Occipital lobe (tissue), 2 donors: ENCODE measurements around the gene NCK2. TPM values are rescaled to one million over a fixed set of nuclear protein-coding genes. Genes with fewer than 3 reads are reported as not detected.
A peak's percentile ranks its signal among the peaks of the same experiment; 100 is the strongest.

Experiments
- DNase-seq: peaks from one replicate; lab custom pipeline; 2025; lab: John Stamatoyannopoulos, UW
- total RNA-seq: library from RNA; depleted of rRNA; stranded (reverse); fragments of >200 nt; gene quantifications from one replicate; pipeline ENCODE4 v1.2.3, GENCODE V29; 2014

Gene NCK2
- total RNA-seq, 1 donor from 2014 or later = 86.1 TPM

DNA sequence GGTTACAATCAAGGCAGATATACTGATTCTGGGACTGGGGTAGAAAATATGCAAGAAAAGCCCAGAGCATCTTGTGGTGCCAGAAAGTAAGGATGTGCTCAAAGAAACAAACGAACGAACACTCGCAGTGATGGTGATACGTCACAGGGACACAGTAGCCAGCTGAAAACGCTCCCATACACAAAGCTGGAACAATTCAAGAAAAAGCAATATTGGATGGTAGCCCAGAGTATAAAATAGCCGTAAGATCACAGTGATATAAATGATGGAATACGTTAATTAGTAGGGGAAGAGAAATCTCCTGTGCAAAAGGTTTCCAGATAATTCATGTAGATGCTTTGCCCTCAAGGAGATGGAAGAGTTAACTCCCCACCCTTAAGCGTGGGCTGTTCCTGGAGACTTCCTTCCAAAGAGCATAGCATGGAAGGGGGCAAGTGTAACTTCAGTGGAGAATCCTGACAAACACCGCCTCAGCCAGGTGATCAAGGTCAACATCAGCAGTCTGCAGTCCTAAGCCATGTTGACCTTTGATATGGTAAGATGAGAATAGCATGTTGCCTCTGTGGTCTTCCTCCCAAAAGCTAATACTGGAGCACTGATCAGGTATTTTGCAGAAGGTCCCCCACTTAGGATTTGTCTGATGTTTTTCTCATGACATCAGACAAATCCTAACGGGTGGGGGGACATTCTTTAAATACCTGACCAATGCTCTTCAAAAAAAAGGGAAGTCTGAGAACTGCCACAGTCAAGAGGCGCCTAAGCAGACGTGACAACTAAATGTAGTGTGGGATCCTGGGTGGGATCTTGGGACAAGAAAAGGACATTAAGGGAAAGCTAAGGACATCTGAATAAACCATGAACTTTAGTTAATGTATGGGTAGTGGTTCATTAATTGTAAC lies 99.0 kb downstream of the NCK2 start:
- no peak for DNase-seq

DNA sequence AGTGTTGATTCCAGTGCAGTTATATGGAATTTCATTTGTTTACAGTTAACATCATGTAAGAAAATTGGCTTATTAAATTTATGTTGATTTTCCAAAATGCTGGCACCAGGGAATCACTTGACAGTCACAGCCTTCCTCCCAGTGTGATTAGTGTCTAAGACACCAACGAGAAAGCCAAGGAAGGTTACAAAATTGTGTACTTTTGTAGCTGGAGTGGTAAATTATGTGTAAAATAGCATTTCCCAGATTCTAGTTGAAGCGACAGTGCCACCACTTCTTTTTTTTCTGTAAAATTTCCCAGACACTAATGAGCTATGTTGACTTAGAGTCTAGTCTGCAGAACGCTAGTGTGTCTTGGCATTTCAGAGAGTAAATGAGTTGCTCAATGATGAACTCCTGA lies 101.3 kb downstream of the NCK2 start:
- DNase-seq = no peak

DNA sequence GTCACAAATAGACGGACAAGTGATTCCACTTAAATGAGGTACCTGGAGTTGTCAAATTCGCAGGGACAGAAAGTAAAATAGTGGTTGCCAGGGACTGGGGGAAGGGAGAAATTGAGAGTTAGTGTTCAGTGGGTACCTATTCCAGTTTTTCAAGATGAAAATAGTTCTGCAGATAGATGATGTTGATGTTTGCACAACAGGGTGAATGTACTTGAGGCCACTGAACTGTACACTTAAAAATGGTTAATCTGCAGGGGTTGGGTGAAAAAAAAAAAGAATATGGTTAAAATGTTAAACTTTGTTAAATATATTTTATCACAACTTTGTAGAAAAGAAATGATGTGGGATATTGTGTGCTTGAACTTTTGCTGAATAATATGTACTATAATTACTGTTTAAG lies 102.3 kb downstream of the NCK2 start:
- DNase-seq = no peak

DNA sequence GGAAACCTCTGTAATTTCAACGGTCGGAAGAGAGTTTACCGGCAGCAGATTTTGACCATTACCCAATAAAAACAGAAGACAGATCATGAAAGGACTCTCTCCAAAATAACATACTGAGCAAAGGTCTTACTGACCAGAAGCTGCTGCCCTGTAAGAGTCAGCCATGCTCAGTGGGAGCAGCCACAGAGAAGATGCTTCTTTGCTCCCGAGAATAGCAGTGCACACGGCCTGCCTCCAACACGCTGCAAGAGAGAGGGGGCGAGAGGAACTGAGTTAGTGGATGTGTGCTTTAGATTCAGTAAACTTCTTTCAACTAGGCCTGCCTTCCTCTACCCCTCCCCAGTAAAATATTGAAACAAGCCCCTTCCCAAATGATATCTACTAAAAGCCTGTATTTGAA lies 103.7 kb downstream of the NCK2 start:
- no peak for DNase-seq

DNA sequence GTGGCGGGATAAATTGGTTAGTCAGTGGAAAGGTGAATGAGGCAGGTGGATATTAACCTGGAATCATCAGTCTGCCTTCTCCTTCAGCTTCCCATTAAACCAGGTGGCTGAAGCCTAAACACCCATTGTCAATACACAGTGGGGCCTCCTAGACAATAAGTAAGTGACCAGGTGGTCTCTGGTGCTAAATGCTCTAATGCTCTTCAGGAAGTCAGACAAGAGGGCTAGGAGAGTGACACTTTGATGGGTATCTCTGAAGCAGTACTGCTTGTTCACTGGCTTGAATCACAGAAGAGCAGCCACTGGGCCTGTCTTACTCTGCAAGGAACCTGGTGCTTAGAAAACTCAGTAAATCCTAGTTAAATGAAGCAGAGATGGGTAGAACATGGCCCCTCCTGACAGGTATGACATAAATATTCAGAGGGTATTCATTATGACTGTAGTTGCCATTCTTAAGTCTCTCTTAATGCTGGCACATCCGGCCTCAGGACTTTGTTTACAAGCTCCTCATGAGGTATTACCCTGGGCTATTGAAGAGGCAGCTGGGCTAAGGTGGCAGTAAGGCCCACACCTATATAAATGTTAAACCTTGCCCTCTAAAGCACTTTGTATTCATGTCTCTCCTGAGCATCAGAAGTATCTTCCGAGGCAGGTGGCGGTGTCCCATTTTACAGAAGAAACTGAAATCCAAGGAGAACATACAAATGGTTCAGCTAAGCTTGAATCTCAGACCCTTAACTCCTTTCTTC lies 104.9 kb downstream of the NCK2 start:
- DNase-seq = no peak

DNA sequence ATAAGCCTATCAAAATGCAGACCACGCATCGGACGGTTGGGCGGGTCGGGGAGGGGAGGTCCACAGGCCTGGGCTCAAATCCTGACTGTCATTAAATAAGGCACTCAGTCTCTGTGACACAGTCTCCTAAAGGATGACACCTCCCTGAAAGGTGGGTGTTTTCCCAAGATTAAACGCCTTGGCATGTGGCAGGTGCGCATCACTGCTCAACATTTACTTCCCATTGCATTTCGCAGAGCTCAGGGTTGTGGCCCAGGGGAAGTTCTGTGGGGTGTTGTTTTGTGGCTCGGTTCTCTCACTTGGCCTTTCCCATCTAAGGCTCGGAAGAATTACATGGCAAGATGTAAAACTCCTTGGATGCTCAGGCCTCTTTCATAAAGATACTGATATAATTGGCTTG lies 107.4 kb downstream of the NCK2 start:
- no peak for DNase-seq

DNA sequence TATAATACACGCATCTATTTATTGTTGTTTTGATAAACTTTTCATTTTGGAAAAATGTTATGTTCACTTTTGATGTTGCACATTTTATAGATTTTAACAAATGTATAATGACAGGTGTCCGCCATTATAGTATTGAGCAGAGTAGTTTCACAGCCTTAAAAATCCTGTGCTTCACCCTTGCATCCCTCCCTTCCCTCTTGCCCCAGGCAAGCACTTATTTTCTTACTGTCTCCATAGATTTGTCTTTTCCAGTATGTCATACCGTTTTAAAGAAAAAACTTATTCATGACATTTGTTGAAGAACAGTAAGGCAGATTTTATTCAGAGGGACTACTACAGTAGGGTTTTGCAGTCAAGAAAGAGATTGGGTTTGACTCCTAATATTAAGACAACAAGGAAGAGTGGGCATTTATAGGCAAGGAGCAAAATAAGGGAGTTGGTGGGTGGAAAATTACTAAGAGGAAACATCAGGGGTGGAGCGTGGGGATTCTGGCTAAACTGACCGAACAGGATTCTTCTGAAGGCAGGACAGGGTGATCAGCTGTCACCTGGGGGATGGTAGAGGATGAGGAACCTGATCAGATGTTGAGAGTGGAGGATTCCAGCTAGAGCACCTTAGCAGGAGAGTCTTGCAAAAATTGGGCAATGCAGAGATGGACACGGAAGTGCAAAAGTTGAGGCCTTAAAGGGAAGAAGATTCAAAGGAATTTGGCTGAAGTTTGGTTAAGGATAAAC lies 108.8 kb downstream of the NCK2 start:
- no peak for DNase-seq

DNA sequence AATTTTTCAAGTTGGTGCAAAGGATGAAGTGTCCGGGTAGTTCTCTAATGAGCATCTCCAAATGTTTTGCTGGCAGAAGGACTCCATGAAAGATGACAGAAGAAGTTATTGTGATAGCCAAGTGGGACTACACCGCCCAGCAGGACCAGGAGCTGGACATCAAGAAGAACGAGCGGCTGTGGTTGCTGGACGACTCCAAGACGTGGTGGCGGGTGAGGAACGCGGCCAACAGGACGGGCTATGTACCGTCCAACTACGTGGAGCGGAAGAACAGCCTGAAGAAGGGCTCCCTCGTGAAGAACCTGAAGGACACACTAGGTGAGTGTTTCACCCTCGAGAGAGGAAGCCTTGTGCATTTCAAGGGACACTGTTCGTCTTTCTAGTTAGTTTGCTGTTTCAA lies 110.3 kb downstream of the NCK2 start:
- DNase-seq = no peak

DNA sequence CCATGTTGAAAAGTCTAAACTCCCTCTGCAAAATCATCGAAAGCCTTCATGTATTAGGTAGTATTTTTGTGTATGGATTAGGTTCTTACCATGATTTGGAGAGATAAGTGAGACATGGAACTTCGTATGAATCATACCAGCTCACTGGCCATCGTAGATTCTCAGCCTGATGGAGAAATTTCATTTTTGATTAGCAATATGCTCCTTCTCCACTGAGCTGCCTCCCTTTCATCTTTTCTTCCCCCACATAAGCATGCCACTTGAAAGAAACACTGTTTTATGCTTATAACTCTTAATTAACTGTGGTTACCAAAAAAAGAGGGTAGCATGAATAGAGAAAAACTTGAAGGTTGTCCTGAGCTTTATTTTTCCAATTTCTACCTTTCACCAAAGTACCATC lies 111.9 kb downstream of the NCK2 start:
- no peak for DNase-seq

DNA sequence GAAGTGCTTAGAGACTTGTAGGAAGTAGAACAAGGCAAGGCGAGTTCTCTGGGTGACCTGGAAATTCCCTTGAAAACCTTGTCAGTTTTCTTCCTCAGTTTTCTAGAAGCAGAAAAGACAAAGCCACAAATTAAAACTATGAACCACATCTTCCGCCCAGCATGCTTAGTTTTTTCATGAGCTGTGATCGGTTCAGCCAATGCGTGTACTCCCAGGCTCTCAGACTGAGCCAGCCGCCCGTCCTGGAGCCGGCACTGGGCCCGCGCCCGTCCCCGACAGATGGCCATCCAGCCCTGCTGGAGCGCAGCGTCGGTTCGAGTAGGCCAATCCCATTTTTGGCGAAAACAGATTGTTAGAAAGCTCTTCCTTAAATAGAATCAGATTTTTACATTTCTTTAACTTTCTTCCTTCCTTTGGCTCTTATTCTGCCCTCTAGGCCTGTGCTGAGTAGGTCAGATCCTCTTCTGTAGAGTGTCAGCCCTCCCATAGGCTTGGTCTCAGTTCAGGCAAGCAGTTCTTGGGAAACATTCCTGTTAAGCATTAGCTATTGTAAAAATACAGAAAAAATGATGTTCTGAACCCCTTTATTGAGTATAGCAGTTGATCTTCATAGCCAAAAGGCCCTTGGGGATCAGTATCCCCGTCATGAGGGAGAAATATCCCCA lies 112.5 kb downstream of the NCK2 start:
- peak; percentile 42 for DNase-seq

DNA sequence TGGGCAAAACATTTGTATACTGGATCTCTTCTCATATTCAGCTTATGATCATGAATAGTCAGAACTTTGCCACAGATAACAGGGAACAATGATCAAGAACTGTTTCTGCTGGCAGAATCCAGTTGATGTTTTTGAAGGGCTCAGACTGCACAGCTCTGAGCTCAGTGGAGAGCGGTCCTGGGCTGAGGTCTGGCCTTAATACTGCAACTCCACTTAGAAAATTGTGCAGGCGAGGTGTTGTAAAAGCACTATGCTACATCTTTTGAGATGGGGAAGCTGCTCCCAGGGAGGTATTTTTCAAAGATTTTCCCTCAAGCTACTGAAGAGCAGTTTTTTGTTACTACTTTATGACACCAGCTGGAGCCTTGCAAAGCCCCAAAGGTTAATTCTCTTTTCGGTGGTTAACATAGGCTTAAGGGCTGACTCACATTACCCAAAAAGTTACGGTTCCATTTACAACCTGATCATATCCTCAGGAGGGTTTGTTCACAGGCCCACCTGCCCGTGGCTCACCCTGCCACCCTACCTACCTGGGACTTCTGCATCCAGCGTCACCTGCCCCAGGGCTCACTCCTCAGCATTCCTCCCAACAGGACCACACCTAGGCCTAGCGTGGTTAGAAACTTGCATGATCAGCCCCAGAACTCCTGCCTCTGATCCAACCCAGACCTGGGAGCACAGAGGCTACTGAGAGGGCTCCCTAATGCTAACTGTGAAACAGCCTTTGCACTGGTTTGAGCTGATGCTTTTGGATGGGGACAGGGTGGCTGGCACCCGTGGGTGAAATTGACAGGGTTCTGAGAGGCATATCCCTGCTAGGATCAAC lies 114.4 kb downstream of the NCK2 start:
- no peak for DNase-seq

DNA sequence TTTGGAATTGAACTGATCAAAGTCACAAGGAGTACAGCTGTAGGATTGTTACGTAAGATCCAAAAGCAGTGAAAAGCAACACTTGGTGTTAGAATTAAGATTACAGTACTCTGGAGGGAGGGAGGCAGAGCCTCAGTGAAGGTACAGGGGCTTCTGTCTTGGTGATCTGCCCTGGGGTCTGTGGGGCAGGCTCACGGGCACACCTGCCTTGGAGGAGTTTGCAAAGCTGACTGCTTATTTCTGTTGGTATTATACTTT lies 114.9 kb downstream of the NCK2 start:
- DNase-seq = no peak

DNA sequence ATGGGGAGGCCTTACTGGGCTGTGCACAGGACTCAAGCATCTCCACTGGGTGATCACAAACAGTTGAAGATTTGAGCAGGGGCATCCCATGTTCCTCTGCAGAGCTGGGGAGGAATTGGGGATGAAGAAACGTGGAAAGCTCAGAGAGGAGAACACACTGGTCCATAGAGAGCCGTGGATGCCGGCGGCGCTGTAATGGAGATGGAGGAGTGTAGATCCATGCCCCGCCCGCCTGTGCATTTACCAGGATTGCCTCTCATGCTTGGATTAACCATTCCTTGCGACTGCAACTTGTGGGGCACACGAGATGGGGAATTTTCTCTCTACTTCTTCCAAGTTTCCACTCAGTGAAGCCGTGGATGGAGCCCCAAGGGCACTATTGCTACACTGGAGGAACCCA lies 115.9 kb downstream of the NCK2 start:
- no peak for DNase-seq

DNA sequence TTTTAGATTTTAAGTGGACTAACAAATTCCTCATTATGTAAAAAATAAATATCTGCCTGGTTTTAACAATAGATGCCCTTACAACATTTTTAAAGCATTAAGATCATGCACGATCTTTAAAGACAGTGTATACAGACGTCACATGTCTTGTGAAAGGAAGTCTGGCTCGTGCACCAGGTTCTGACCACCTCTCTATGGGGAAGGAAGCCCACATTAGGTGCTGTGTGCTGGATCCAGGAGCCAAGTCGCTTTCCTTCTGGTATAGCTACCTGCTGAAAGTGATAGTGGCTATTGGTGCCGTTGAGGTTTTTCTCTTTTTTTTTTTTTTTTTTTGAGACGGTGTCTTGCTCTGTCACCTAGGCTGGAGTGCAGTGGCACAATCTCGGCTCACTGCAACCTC lies 116.5 kb downstream of the NCK2 start:
- no peak for DNase-seq

DNA sequence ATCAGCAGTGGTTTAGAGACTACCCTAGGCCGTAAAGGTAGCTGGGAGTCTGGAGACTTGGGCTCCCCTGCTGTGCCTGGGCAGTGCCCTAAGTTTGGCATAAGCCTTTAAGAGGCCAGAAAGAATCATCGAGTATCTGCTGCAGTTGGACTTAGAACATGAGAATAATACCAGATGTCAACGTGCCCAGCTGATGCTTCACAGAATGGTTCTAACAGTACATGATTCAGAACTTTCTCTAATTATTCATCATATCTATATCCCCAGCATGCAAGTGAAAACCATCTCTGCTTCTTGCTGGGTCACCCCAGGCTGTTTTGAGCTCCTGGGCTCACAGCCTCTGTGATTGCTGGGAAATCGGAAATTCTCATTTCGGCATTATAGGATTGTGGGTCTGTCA lies 118.1 kb downstream of the NCK2 start:
- DNase-seq = no peak

DNA sequence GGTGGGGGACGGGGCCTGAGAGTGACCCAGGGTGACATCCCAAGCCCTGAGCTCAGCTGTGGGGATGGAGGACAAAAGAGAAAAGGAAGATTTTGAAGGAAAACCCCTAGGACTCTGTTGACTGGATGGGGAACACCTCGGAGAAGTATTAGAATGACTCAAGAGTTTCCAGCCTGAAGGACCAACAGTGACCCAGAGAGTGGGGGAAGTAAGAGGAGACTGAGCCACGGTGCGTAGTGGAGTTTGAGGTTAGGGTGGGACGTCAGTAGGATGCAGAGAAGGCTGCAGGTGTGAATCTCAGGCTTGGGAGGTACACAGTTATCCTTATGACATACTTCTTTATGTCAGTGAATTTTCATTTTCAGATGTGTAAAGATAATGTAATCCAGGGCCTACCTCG lies 119.5 kb downstream of the NCK2 start:
- no peak for DNase-seq

DNA sequence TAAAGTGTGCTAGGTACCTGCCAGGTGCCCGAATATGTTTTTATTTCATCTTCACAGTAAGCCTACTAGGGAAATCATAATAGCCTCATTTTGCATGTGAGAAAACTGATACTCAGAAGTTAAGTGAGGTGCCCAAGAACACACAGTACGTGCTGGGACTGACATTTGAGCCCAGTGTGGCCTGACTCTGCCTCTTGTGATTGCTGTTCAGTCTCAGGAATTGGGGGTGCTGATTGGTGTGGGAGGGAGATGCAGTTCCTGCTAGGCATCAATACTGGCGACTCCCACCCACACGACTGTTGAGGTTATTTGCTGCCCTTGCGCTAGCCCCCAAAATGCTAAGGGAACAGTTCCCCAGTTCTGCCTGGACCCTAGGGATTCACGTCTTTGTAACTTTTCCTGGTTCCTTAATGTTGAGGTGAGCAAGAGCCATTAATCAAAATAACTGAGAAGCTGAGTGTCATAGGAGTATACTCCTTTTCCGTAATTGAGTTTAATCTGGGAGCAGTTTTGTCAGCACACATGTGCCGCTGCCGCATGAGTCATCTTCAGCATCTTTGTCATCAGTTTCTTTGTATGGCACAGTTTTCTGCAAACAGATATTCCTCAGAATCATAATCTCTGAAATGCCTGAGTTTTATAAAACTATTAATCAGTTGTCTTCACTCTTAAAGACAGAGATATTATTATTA lies 120.7 kb downstream of the NCK2 start:
- DNase-seq = no peak

DNA sequence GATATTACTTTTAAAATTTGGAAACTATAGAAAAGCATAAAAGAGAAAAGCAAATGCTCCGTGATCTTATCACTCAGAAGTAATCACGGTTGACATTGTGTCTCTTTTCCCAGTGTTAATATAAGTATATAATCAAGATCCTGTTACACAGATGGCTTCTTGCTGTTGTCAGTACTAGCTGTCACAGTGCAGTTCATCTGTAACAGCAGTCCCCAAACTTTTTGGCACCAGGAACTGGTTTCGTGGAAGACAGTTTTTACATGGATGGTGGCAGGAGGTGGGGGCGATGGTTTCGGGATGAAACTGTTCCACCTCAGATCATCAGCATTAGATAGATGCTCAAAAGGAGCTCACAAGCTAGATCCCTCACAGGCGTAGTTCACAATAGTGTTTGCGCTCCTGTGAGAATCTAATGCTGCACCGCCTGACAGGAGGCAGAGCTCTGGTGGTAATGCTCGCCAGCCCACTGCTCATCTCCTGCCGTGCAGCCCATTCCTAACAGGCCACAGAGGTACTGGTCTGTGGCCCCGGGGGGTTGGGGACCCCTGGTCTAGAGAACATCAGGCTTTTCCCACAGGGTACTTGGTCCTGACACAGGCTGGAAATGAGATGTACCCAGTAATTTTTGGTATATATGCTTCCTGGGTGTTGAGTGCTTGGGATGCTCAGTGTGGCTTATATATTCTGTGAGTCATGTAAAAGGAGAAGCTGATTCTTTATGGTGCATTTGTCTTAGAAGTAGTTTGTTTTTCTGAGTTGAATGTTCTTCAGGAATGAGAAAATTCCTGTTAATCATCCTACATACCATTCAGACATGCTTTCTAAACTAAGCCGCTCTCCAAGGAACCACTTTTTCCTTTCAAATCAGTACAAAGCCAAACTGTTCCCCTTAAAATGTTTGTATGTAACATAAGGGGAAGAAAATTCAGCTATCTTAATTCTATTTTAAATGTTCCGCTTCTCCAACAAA lies 121.8 kb downstream of the NCK2 start:
- no peak for DNase-seq

DNA sequence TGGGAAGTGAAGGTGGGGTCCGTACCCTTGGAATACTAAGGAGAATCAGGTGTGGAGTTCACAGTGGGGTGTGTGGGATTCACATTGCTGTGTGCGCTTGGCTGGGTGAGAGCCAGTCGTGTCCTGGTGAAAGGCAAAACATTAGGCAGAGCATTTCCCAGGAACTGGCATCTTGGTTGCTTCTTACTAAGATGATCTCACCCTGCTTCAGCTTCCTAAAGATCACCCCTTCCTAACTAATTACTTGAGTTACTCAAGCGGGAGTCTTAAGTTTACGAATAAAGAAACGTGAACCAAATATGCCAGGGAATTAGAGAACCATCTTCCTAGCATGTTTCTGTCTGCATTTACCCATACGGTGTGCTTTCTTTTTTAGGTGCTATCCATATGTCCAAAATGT lies 122.9 kb downstream of the NCK2 start:
- no peak for DNase-seq
